ENCODE results near the gene DACH1.
A peak's percentile ranks its signal among the peaks of the same experiment; 100 is the strongest.

The DACH1 gene

GRCh38 chr13:71488201-71488600 is 378.8 kb downstream of the DACH1 start:
- H3K4me1 ChIP-seq: peaks cover 4% of the 10 kb centered on the region
- no peak for TF ChIP-seq CTCF (IDR thresholded peaks at IDR 0.05; ENCODE audit: low read depth, low read length)
- no peaks in the 10 kb centered on the region for H3K36me3 ChIP-seq
- no peak overlapping the region for H3K4me3 ChIP-seq (ENCODE audit: low read depth, low read length)
- H3K27me3 ChIP-seq: no peaks in the 10 kb centered on the region
- DNase-seq: no peak
- H3K9me3 ChIP-seq: no peaks in the 10 kb centered on the region

- no peaks in the 10 kb centered on the region for H3K27me3 ChIP-seq
- H3K9me3 ChIP-seq: no peaks in the 10 kb centered on the region
- peaks cover 4% of the 10 kb centered on the region for H3K4me1 ChIP-seq
- H3K4me3 ChIP-seq (ENCODE audit: low read depth, low read length): no peak overlapping the region
- no peak for TF ChIP-seq CTCF (IDR thresholded peaks at IDR 0.05; ENCODE audit: low read depth, low read length)
- no peak for DNase-seq
- H3K36me3 ChIP-seq: no peaks in the 10 kb centered on the region
These were observed 381.1 kb downstream of the DACH1 start for GRCh38 chr13:71485913-71486312.

GRCh38 chr13:71483733-71484132 is 383.3 kb downstream of the DACH1 start:
- no peak for TF ChIP-seq CTCF (IDR thresholded peaks at IDR 0.05; ENCODE audit: low read depth, low read length)
- Histone ChIP-seq H3K27me3 (no peaks in the 10 kb centered on the region), H3K4me3 (ENCODE audit: low read depth, low read length) (no peak overlapping the region), H3K36me3 (no peaks in the 10 kb centered on the region), H3K4me1 (no peaks in the 10 kb centered on the region; the same call in 1 of the 2 replicates), H3K9me3 (no peaks in the 10 kb centered on the region)
- no peak for DNase-seq

GRCh38 chr13:71481501-71481900 is 385.5 kb downstream of the DACH1 start:
- H3K4me1 ChIP-seq: no peaks in the 10 kb centered on the region
- no peak for DNase-seq
- H3K9me3 ChIP-seq: no peaks in the 10 kb centered on the region
- no peaks in the 10 kb centered on the region for H3K36me3 ChIP-seq
- H3K27me3 ChIP-seq: no peaks in the 10 kb centered on the region
- no peak for TF ChIP-seq CTCF (IDR thresholded peaks at IDR 0.05; ENCODE audit: low read depth, low read length)
- H3K4me3 ChIP-seq (ENCODE audit: low read depth, low read length): no peak overlapping the region

- no peak for DNase-seq
- no peak overlapping the region for H3K4me3 ChIP-seq (ENCODE audit: low read depth, low read length)
- no peaks in the 10 kb centered on the region for H3K4me1 ChIP-seq
- TF ChIP-seq CTCF (IDR thresholded peaks at IDR 0.05; ENCODE audit: low read depth, low read length): no peak
- H3K9me3 ChIP-seq: no peaks in the 10 kb centered on the region
- no peaks in the 10 kb centered on the region for H3K27me3 ChIP-seq
- no peaks in the 10 kb centered on the region for H3K36me3 ChIP-seq
These were observed 386.0 kb downstream of the DACH1 start for GRCh38 chr13:71481046-71481445.

- no peaks in the 10 kb centered on the region for H3K36me3 ChIP-seq
- peak; percentile 62 for TF ChIP-seq CTCF (IDR thresholded peaks at IDR 0.05; ENCODE audit: low read depth, low read length)
- no peaks in the 10 kb centered on the region for H3K9me3 ChIP-seq
- H3K27me3 ChIP-seq: no peaks in the 10 kb centered on the region
- 0 out of 2 replicates have a peak, but pooled peaks cover 3% of the 10 kb centered on the region for H3K4me1 ChIP-seq
- no peak for DNase-seq
- no peak overlapping the region for H3K4me3 ChIP-seq (ENCODE audit: low read depth, low read length)
These were observed 389.3 kb downstream of the DACH1 start for GRCh38 chr13:71477735-71478134.
